ENCODE measurements around the gene ZNF473. TPM values are rescaled to one million over a fixed set of nuclear protein-coding genes. Genes with fewer than 3 reads are reported as not detected.

Gene ZNF473
- total and polyA plus RNA-seq, 2 of the 13 experiments (the other 11 are each of a cell fraction or from before 2014, with no cell fraction given) = 5.8 to 11.9 TPM

DNA sequence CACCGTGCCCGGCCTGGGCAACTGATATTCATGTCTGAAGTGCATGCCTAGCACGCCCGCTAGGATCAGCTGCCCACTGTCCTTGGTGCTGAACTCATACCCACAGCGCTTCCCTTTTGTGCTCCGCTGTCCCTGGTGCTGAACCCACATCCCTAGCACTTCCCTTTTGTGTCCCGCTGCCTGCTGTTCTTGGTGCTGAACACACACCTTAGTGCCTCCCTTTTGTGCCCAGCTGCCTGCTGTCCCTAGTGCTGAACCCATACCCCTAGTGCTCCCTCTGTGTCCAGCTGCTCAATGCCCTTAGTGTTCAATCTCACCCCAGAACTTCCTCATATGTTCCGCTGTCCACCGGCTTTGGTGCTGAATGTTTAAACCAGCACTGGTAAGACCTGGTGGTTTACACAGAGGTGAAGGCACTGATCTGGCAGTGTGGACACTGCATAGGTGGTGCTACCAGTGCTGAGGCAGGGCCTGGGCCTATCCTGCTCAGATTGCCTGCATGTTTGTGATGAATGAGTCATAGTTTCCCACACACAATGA is 38.6 kb upstream of the ZNF473 start (continued):
- TF ChIP-seq PHF20 (CRISPR knock-in tag; IDR thresholded peaks at IDR 0.05) (peak; percentile 91), FOXM1 (CRISPR knock-in tag; IDR thresholded peaks at IDR 0.05) (peak; percentile 99), SRY (CRISPR knock-in tag; IDR thresholded peaks at IDR 0.05) (peak; percentile 100), RAD51 (IDR thresholded peaks at IDR 0.05; ENCODE audit: borderline replicate concordance) (no peak), DNMT3B (CRISPR knock-in tag; conservative IDR thresholded peaks at IDR 0.05) (peak; percentile 100)
- TF ChIP-seq, protein P1, sequence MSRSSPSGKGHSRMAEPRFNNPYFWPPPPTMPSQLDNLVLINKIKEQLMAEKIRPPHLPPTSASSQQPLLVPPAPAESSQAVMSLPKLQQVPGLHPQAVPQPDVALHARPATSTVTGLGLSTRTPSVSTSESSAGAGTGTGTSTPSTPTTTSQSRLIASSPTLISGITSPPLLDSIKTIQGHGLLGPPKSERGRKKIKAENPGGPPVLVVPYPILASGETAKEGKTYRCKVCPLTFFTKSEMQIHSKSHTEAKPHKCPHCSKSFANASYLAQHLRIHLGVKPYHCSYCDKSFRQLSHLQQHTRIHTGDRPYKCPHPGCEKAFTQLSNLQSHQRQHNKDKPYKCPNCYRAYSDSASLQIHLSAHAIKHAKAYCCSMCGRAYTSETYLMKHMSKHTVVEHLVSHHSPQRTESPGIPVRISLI (CRISPR knock-in tag; IDR thresholded peaks at IDR 0.05; ENCODE audit: borderline replicate concordance) = peak; percentile 90

GRCh38 chr19:49988007-49988406 is 37.8 kb upstream of the ZNF473 start:
- ChIA-PET POLR2A (no interaction called here), CTCF (ENCODE audit: low intra/inter-chr PET ratio, low total read pairs) (no interaction called here)
- Histone ChIP-seq H3K79me2 (ENCODE audit: insufficient read depth, low read length) (no peaks in the 10 kb centered on the region), H3K27ac (ENCODE audit: extremely low read length, insufficient read depth, low read length) (no peak overlapping the region), H3K27me3 (ENCODE audit: control insufficient read depth in 1 of 2, insufficient read depth in 2 of 2, low read length in 2 of 2) (no peaks in the 10 kb centered on the region), H3K36me3 (replicated peaks in 1 of 2; ENCODE audit: control insufficient read depth in 1 of 2, insufficient read depth in 2 of 2, low read length in 2 of 2) (peaks cover 3 to 5% of the 10 kb centered on the region in 2 experiments; a peak in 1 of 5 replicates), H3K4me2 (ENCODE audit: low read depth, low read length) (no peak overlapping the region), H3K9ac (ENCODE audit: insufficient read depth, low read depth, low read length) (no peak overlapping the region), H3K4me3 (replicated peaks in 1 of 3; ENCODE audit: insufficient read depth in 1 of 3, low read depth in 2 of 3, low read length in 3 of 3) (no peak overlapping the region), H2AFZ (ENCODE audit: low read length) (no peak overlapping the region), H4K20me1 (ENCODE audit: insufficient read depth, low read length) (peaks cover 20% of the 10 kb centered on the region; the same call in 1 of the 2 replicates), H3K9me3 (ENCODE audit: low read length) (no peaks in the 10 kb centered on the region), H3K4me1 (ENCODE audit: insufficient read depth, low read length) (no peaks in the 10 kb centered on the region)
- ATAC-seq = no peak
- no peak for TF ChIP-seq ZNF367 (CRISPR knock-in tag; IDR thresholded peaks at IDR 0.05; ENCODE audit: borderline replicate concordance)
- TF ChIP-seq SATB2 (CRISPR knock-in tag; IDR thresholded peaks at IDR 0.05) = no peak
- TF ChIP-seq, protein P2, sequence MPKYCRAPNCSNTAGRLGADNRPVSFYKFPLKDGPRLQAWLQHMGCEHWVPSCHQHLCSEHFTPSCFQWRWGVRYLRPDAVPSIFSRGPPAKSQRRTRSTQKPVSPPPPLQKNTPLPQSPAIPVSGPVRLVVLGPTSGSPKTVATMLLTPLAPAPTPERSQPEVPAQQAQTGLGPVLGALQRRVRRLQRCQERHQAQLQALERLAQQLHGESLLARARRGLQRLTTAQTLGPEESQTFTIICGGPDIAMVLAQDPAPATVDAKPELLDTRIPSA (CRISPR knock-in tag; IDR thresholded peaks at IDR 0.05; ENCODE audit: borderline replicate concordance) = no peak
- TF ChIP-seq TARDBP (CRISPR knock-in tag; IDR thresholded peaks at IDR 0.05) = no peak
- TF ChIP-seq ZNF138 (CRISPR knock-in tag; IDR thresholded peaks at IDR 0.05; ENCODE audit: low read depth) = no peak
- TF ChIP-seq ATRX (CRISPR knock-in tag; IDR thresholded peaks at IDR 0.05; ENCODE audit: borderline replicate concordance) = no peak
- TF ChIP-seq KDM3A (CRISPR knock-in tag; IDR thresholded peaks at IDR 0.05; ENCODE audit: low read depth) = no peak
- TF ChIP-seq, protein P3, sequence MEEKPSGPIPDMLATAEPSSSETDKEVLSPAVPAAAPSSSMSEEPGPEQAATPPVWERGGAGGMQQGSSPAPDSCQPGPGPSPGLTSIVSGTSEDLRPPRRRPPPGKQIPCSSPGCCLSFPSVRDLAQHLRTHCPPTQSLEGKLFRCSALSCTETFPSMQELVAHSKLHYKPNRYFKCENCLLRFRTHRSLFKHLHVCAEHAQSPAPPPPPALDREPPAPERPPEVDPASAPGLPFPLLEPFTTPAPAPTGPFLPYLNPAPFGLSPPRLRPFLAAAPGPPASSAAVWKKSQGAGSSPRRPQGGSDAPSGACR (CRISPR knock-in tag; IDR thresholded peaks at IDR 0.05) = no peak
- no peak for TF ChIP-seq ZNF354B (CRISPR knock-in tag; IDR thresholded peaks at IDR 0.05)
- 100% methylated on average over 2 of the region's 5 CpGs for WGBS (ENCODE audit: low lambda C conversion rate)
- intact Hi-C loops (cut with micrococcal nuclease; ENCODE audit: unreplicated experiment) (no loop called here), in situ Hi-C loops (cut with HindIII; ENCODE audit: extremely low pct_ligation_motif_present, low pct_unique_long_range_greater_than_20kb) (no loop called here)
- BruUV-seq (replicated peaks) = no TSS peak
- no peak for FAIRE-seq
- DNase-seq (ENCODE audit: low spot score) = no peak
